Left kidney (tissue), 2 donors: ENCODE data around the gene LDB2. TPM values are rescaled to one million over a fixed set of nuclear protein-coding genes. Genes with fewer than 3 reads are reported as not detected.

Experiments used
- DNase-seq: peaks from one replicate; pipeline ENCODE4 v3.0.0-alpha.2; 2013
- polyA plus RNA-seq: library from polyadenylated mRNA; unstranded; fragments of 120-200 nt; gene quantifications from one replicate; pipeline ENCODE4 v1.2.1, GENCODE V29; 2013; ENCODE audit not compliant: insufficient read length

The LDB2 gene
- polyA plus RNA-seq, 1 donor: 87.8 TPM

- DNase-seq: no peak
Measured at GRCh38 chr4:16887887-16888286, 10.6 kb downstream of the LDB2 start.

GRCh38 chr4:16884673-16885460 lies 13.6 kb downstream of the LDB2 start:
- no peak for DNase-seq

- no peak for DNase-seq
Measured at GRCh38 chr4:16883806-16884205, 14.6 kb downstream of the LDB2 start.

GRCh38 chr4:16881151-16881884 lies 17.1 kb downstream of the LDB2 start:
- no peak for DNase-seq

- no peak for DNase-seq
Measured at GRCh38 chr4:16875487-16875886, 23.0 kb downstream of the LDB2 start.

- no peak for DNase-seq
Measured at GRCh38 chr4:16869594-16870245, 28.7 kb downstream of the LDB2 start.

GRCh38 chr4:16868674-16869073 lies 29.8 kb downstream of the LDB2 start:
- no peak for DNase-seq

GRCh38 chr4:16867827-16868226 lies 30.6 kb downstream of the LDB2 start:
- no peak for DNase-seq

- DNase-seq: no peak
Measured at GRCh38 chr4:16866974-16867373, 31.5 kb downstream of the LDB2 start.

GRCh38 chr4:16865897-16866283 lies 32.6 kb downstream of the LDB2 start:
- DNase-seq: no peak

- no peak for DNase-seq
Measured at GRCh38 chr4:16865209-16865896, 33.1 kb downstream of the LDB2 start.

GRCh38 chr4:16864199-16864598 lies 34.2 kb downstream of the LDB2 start:
- no peak for DNase-seq

- DNase-seq: no peak
Measured at GRCh38 chr4:16862697-16863096, 35.7 kb downstream of the LDB2 start.

GRCh38 chr4:16860516-16860915 lies 37.9 kb downstream of the LDB2 start:
- DNase-seq: no peak

GRCh38 chr4:16859031-16859430 lies 39.4 kb downstream of the LDB2 start:
- no peak for DNase-seq

GRCh38 chr4:16858275-16858752 lies 40.1 kb downstream of the LDB2 start:
- DNase-seq: no peak

GRCh38 chr4:16857425-16857824 lies 41.0 kb downstream of the LDB2 start:
- DNase-seq: no peak

GRCh38 chr4:16853640-16854039 lies 44.8 kb downstream of the LDB2 start:
- DNase-seq: no peak

- no peak for DNase-seq
Measured at GRCh38 chr4:16852644-16853043, 45.8 kb downstream of the LDB2 start.

GRCh38 chr4:16852228-16852627 lies 46.2 kb downstream of the LDB2 start:
- DNase-seq: no peak

- no peak for DNase-seq
Measured at GRCh38 chr4:16846540-16847117, 51.8 kb downstream of the LDB2 start.
